Mesenchymal stem cell (in vitro differentiated cells and primary cell): ENCODE results near the gene MTOR.

ENCODE experiments used
- DNase-seq: peaks from one replicate; pipeline ENCODE4 v3.0.0-alpha.2; 2013
- H2AFZ ChIP-seq: one replicate; pipeline ENCODE4 v1.6.1; 2013; ENCODE audit warnings: low read depth, mild to moderate bottlenecking, control low read depth, inconsistent platforms, low read length, moderate library complexity
- H2AK5ac ChIP-seq: 2 replicates; pipeline ENCODE4 v1.6.1; 2013; ENCODE audit warnings: low read length, moderate library complexity, mild to moderate bottlenecking, inconsistent platforms; ENCODE audit not compliant: severe bottlenecking
- H2BK120ac ChIP-seq: one replicate; pipeline ENCODE4 v1.6.1; 2013; ENCODE audit warnings: low read depth, mild to moderate bottlenecking, inconsistent platforms, low read length, moderate library complexity
- H2BK12ac ChIP-seq, 2 experiments: one replicate each; pipeline ENCODE4 v1.6.1; 2013; ENCODE audit warnings: inconsistent platforms in 2 of 2, low read length in 2 of 2, mild to moderate bottlenecking in 2 of 2, moderate library complexity in 2 of 2, control low read depth in 1 of 2
- H2BK15ac ChIP-seq: one replicate; pipeline ENCODE4 v1.6.1; 2013; ENCODE audit warnings: mild to moderate bottlenecking, low read depth, inconsistent platforms; ENCODE audit not compliant: poor library complexity, severe bottlenecking
- H2BK5ac ChIP-seq: 2 replicates; pipeline ENCODE4 v1.6.1; 2013; ENCODE audit warnings: low read depth, mild to moderate bottlenecking, low read length, control low read depth, inconsistent platforms; ENCODE audit not compliant: poor library complexity, severe bottlenecking
- H3K14ac ChIP-seq, 2 experiments: one replicate each; pipeline ENCODE4 v1.6.1; 2013; ENCODE audit warnings: inconsistent platforms in 2 of 2, low read length in 2 of 2, control low read depth in 1 of 2, mild to moderate bottlenecking in 1 of 2, moderate library complexity in 1 of 2
- H3K18ac ChIP-seq, 2 experiments: one replicate each; pipeline ENCODE4 v1.6.1; 2013; ENCODE audit warnings: inconsistent platforms in 2 of 2, low read length in 2 of 2, control low read depth in 1 of 2, low read depth in 1 of 2, mild to moderate bottlenecking in 1 of 2
- H3K23ac ChIP-seq, 2 experiments: one replicate each; pipeline ENCODE4 v1.6.1; 2013; ENCODE audit warnings: inconsistent platforms in 2 of 2, low read length in 2 of 2, mild to moderate bottlenecking in 2 of 2, moderate library complexity in 2 of 2, control low read depth in 1 of 2
- H3K27ac ChIP-seq: 2 replicates; pipeline ENCODE4 v1.5.1; 2013; ENCODE audit warnings: mild to moderate bottlenecking, moderate library complexity, low read length, control low read depth, inconsistent platforms; ENCODE audit not compliant: poor library complexity, severe bottlenecking
- H3K27me3 ChIP-seq, 2 experiments: 2 replicates each; pipeline versions ENCODE4 v1.6.1 to v1.7.0; 2013; ENCODE audit warnings: low read length in 2 of 2, mild to moderate bottlenecking in 2 of 2, moderate library complexity in 2 of 2, control low read depth in 1 of 2, inconsistent platforms in 1 of 2; ENCODE audit not compliant: control insufficient read depth in 1 of 2, insufficient read depth in 1 of 2
- H3K36me3 ChIP-seq, 2 experiments: 2 replicates each; pipeline versions ENCODE4 v1.6.1 to v1.7.0; 2013; ENCODE audit warnings: low read length in 2 of 2, control low read depth in 1 of 2, inconsistent platforms in 1 of 2, low read depth in 1 of 2, mild to moderate bottlenecking in 1 of 2; ENCODE audit not compliant: insufficient read depth in 2 of 2, control insufficient read depth in 1 of 2
- H3K4ac ChIP-seq, 2 experiments: one replicate each; pipeline ENCODE4 v1.6.1; 2013; ENCODE audit warnings: inconsistent platforms in 2 of 2, low read length in 2 of 2, mild to moderate bottlenecking in 2 of 2, moderate library complexity in 2 of 2, control low read depth in 1 of 2, low read depth in 1 of 2
- H3K4me1 ChIP-seq: 2 replicates; pipeline ENCODE4 v1.6.1; 2013; ENCODE audit warnings: low read depth, low read length, control low read depth; ENCODE audit not compliant: control insufficient read depth, insufficient read depth
- H3K4me2 ChIP-seq: 2 replicates; pipeline ENCODE4 v1.6.1; 2013; ENCODE audit warnings: low read length, mild to moderate bottlenecking, inconsistent platforms; ENCODE audit not compliant: poor library complexity, severe bottlenecking
- H3K4me3 ChIP-seq, 2 experiments: 2 replicates each; pipeline versions ENCODE4 v1.5.1 to v1.7.0; 2013; ENCODE audit warnings: low read length in 2 of 2, mild to moderate bottlenecking in 2 of 2, control low read depth in 1 of 2, low read depth in 1 of 2; ENCODE audit not compliant: insufficient read depth in 1 of 2
- H3K79me1 ChIP-seq: replicated peaks from 2 replicates; pipeline ENCODE4 v1.6.1; 2013; ENCODE audit warnings: mild to moderate bottlenecking, control low read depth, low read length, inconsistent platforms; ENCODE audit not compliant: poor library complexity, severe bottlenecking
- H3K9ac ChIP-seq: 2 replicates; pipeline ENCODE4 v1.7.0; 2013; ENCODE audit warnings: mild to moderate bottlenecking, low read length, moderate library complexity
- H3K9me3 ChIP-seq: 2 replicates; pipeline ENCODE4 v1.7.0; 2013; ENCODE audit warnings: mild to moderate bottlenecking, low read length; ENCODE audit not compliant: control insufficient read depth
- H4K8ac ChIP-seq: one replicate; pipeline ENCODE4 v1.6.1; 2013; ENCODE audit warnings: inconsistent platforms, mild to moderate bottlenecking, low read length, moderate library complexity
- H4K91ac ChIP-seq: one replicate; pipeline ENCODE4 v1.6.1; 2013; ENCODE audit warnings: mild to moderate bottlenecking, low read length, inconsistent platforms
- WGBS: methylation state at CpG from one replicate; pipeline ENCODE4 v1.1.7; 2013; ENCODE audit warnings: mixed read lengths; 5-methylcytosine and 5-hydroxymethylcytosine counted together

Gene MTOR

GRCh38 chr1:11211461-11211860 is 50.9 kb downstream of the MTOR start:
- no peak overlapping the region for H2BK120ac ChIP-seq
- no peaks in the 10 kb centered on the region for H3K9me3 ChIP-seq
- no peak overlapping the region for H3K4ac ChIP-seq
- H2BK5ac ChIP-seq, result no peak overlapping the region
- H3K14ac ChIP-seq, result no peak overlapping the region
- no peak overlapping the region for H3K23ac ChIP-seq
- H3K79me1 ChIP-seq, result peaks cover 7% of the 10 kb centered on the region
- WGBS, result 100% methylated on average over 4 of the region's 4 CpGs
- H3K4me3 ChIP-seq, result no peak overlapping the region
- H3K9ac ChIP-seq, result no peak overlapping the region
- H4K91ac ChIP-seq, result no peak overlapping the region
- H2AK5ac ChIP-seq, result no peak overlapping the region
- no peak overlapping the region for H2BK12ac ChIP-seq
- H3K4me1 ChIP-seq, result no peaks in the 10 kb centered on the region
- H3K18ac ChIP-seq, result no peak overlapping the region
- no peak overlapping the region for H2BK15ac ChIP-seq
- H3K27me3 ChIP-seq, result no peaks in the 10 kb centered on the region
- H3K4me2 ChIP-seq, result no peak overlapping the region
- no peak overlapping the region for H3K27ac ChIP-seq
- no peak overlapping the region for H2AFZ ChIP-seq
- DNase-seq, result no peak
- H3K36me3 ChIP-seq, result peaks cover 51 to 95% of the 10 kb centered on the region in 2 experiments
- no peak overlapping the region for H4K8ac ChIP-seq

- WGBS, result 91% methylated on average over 6 of the region's 6 CpGs
- H3K23ac ChIP-seq, result no peak overlapping the region
- H3K18ac ChIP-seq, result no peak overlapping the region
- no peak overlapping the region for H4K8ac ChIP-seq
- no peaks in the 10 kb centered on the region for H3K27me3 ChIP-seq
- peaks cover 47 to 95% of the 10 kb centered on the region in 2 experiments for H3K36me3 ChIP-seq
- no peaks in the 10 kb centered on the region for H3K4me1 ChIP-seq
- no peak overlapping the region for H4K91ac ChIP-seq
- peaks cover 13% of the 10 kb centered on the region for H3K79me1 ChIP-seq
- no peak overlapping the region for H3K4me2 ChIP-seq
- no peak overlapping the region for H2AK5ac ChIP-seq
- H3K9ac ChIP-seq, result no peak overlapping the region
- H2BK15ac ChIP-seq, result no peak overlapping the region
- no peak overlapping the region for H2BK120ac ChIP-seq
- no peak overlapping the region for H2BK12ac ChIP-seq
- no peak overlapping the region for H3K14ac ChIP-seq
- H3K27ac ChIP-seq, result no peak overlapping the region
- DNase-seq, result no peak
- no peak overlapping the region for H3K4ac ChIP-seq
- no peak overlapping the region for H2AFZ ChIP-seq
- no peak overlapping the region for H3K4me3 ChIP-seq
- H3K9me3 ChIP-seq, result no peaks in the 10 kb centered on the region
- H2BK5ac ChIP-seq, result no peak overlapping the region
Measured at GRCh38 chr1:11207898-11208611, 54.3 kb downstream of the MTOR start.

DNA sequence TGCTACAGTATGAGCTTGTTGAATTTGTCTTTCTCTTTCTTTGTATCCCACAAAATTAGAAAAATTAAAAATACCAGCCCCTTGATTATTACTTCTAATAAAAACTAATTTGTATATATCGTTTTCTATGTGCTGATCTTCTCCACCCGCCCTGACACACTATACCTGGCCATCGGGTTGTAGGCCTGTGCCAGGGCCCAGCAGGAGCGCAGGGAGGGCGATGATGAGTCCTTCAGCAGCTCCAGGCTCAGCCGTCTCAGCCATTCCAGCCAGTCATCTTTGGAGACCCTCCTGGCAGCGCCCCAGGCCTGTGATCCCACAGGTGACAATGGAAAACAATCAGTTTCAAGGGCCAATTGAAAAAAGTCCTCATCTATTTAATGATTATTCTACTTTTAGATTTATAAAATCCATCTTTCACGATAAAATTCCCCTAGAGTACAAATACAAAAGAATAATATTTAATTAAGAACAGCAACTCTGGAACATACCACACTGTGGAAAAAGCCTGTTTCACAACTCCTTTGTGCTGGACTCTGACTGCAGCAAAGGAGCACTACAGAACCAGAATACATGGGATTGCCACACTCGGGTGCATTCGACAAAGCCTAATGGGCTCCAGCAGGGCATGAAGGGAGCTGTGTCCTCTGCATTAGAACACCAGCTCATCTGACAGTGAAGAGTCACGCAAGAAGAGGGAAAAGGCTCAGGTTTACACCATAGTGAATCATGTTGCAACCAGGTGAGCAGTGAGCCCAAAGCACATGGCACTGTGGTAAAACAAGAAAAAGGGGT is 57.8 kb downstream of the MTOR start:
- WGBS, result 98% methylated on average over 11 of the region's 11 CpGs
- Histone ChIP-seq H4K91ac (no peak overlapping the region), H3K27ac (no peak overlapping the region), H3K4me3 (no peak overlapping the region), H3K4ac (no peak overlapping the region), H3K14ac (no peak overlapping the region), H3K36me3 (peaks cover 38 to 72% of the 10 kb centered on the region in 2 experiments), H3K23ac (no peak overlapping the region), H3K27me3 (no peaks in the 10 kb centered on the region), H3K4me1 (no peaks in the 10 kb centered on the region), H3K18ac (no peak overlapping the region), H3K9ac (no peak overlapping the region), H2BK120ac (no peak overlapping the region), H2AFZ (no peak overlapping the region), H2BK12ac (no peak overlapping the region), H4K8ac (peak overlapping the region; percentile 13), H2BK15ac (no peak overlapping the region), H3K4me2 (no peak overlapping the region), H3K79me1 (peaks cover 7% of the 10 kb centered on the region), H3K9me3 (no peaks in the 10 kb centered on the region), H2BK5ac (no peak overlapping the region), H2AK5ac (no peak overlapping the region)
- no peak for DNase-seq

DNA sequence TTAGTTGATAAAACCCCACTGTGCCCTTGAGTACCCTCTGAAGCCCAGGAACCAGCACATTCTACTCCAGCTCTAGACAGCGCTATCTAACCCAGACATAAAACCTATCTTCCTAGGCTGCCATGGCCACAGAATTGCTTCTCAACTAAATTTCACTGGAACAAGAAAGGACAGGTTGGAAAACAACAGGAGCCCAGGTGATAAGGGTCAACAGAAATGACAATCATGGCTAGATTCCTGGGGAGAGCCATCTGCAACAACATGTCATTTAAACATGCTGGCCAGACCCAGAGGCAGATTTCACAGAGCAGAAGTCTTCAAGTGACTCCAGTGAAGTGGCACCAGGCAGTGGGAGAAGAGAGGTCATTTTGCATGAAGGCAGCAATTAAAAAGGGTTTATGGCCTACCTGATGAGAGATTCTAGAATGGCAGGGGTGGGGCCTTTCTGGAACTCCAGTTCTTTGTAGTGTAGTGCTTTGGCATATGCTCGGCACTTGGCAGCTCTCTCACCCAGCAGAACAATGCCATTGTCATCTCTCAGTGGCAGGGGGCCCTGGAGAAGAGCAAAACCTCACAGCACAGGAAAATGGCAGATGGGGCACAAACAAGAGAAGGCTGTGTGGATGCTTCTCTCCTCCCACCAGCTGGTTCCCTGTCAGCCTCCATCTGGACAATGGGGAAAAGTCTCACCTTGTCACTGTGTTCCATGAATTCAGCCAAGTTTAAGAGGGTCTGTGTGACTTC is 63.3 kb downstream of the MTOR start:
- H3K27me3 ChIP-seq, result no peaks in the 10 kb centered on the region
- H3K4me2 ChIP-seq, result no peak overlapping the region
- H3K36me3 ChIP-seq, result peaks cover 48 to 72% of the 10 kb centered on the region in 2 experiments
- H2BK120ac ChIP-seq, result no peak overlapping the region
- H3K14ac ChIP-seq, result no peak overlapping the region
- H2BK12ac ChIP-seq, result no peak overlapping the region
- H3K23ac ChIP-seq, result no peak overlapping the region
- H4K8ac ChIP-seq, result no peak overlapping the region
- no peak overlapping the region for H3K27ac ChIP-seq
- no peaks in the 10 kb centered on the region for H3K9me3 ChIP-seq
- no peak overlapping the region for H3K9ac ChIP-seq
- H3K4ac ChIP-seq, result no peak overlapping the region
- no peak overlapping the region for H2BK5ac ChIP-seq
- no peak overlapping the region for H3K18ac ChIP-seq
- no peak overlapping the region for H4K91ac ChIP-seq
- H3K4me3 ChIP-seq, result no peak overlapping the region
- H2AFZ ChIP-seq, result no peak overlapping the region
- no peak overlapping the region for H2AK5ac ChIP-seq
- H3K79me1 ChIP-seq, result peaks cover 8% of the 10 kb centered on the region
- 100% methylated on average over 2 of the region's 2 CpGs for WGBS
- no peak overlapping the region for H2BK15ac ChIP-seq
- no peaks in the 10 kb centered on the region for H3K4me1 ChIP-seq
- no peak for DNase-seq
